OCI-LY3 (cell line): ENCODE results near the gene HOXD13.

Source experiments
- H2AFZ ChIP-seq: fragments of 200-600, 300-600 bp; shearing (Covaris generic); 2 replicates; pipeline ENCODE4 v1.6.0; 2014; ENCODE audit warnings: antibody characterized with exemption, low read depth, low read length
- H3K27ac ChIP-seq: fragments of 200-600, 300-600 bp; sonication (generic); 2 replicates; pipeline ENCODE4 v1.5.1; 2014; ENCODE audit warnings: mild to moderate bottlenecking, low read length, moderate library complexity, mixed read lengths
- H3K27me3 ChIP-seq: fragments of 200-600, 300-600 bp; sonication (generic); 2 replicates; pipeline ENCODE4 v1.6.1; 2014; ENCODE audit warnings: low read depth, low read length, mixed read lengths
- H3K36me3 ChIP-seq: fragments of 200-600, 300-600 bp; sonication (generic); replicated peaks from 2 replicates; pipeline ENCODE3; 2014; ENCODE audit warnings: low read depth, low read length, mixed read lengths
- H3K4me1 ChIP-seq: fragments of 300-600, 200-600 bp; sonication (generic); 2 replicates; pipeline ENCODE4 v1.6.1; 2014; ENCODE audit warnings: low read length, mixed read lengths
- H3K4me2 ChIP-seq: fragments of 200-600, 300-600 bp; sonication (generic); 2 replicates; pipeline ENCODE4 v1.6.1; 2014; ENCODE audit warnings: low read length, mixed read lengths
- H3K4me3 ChIP-seq: fragments of 300-600, 200-600 bp; sonication (generic); 2 replicates; pipeline ENCODE4 v1.5.1; 2014; ENCODE audit warnings: antibody characterized with exemption, mild to moderate bottlenecking, low read length, moderate library complexity
- H3K79me2 ChIP-seq: fragments of 300-600, 200-600 bp; shearing (Covaris generic); 2 replicates; pipeline ENCODE4 v1.6.1; 2014; ENCODE audit warnings: mild to moderate bottlenecking, low read length, mixed read lengths
- H3K9ac ChIP-seq: fragments of 300-600, 200-600 bp; shearing (Covaris generic); 2 replicates; pipeline ENCODE4 v1.6.0; 2014; ENCODE audit warnings: mild to moderate bottlenecking, low read length, moderate library complexity
- H3K9me3 ChIP-seq: fragments of 200-600, 300-600 bp; shearing (Covaris generic); 2 replicates; pipeline ENCODE4 v1.6.1; 2014; ENCODE audit warnings: low read length, mixed read lengths; ENCODE audit not compliant: insufficient read depth
- H4K20me1 ChIP-seq: fragments of 200-600, 300-600 bp; sonication (generic); 2 replicates; pipeline ENCODE4 v1.6.1; 2016; ENCODE audit warnings: low read length, mixed read lengths; ENCODE audit not compliant: insufficient read depth
- CTCF ChIP-seq: fragments of 200-600, 300-600 bp; sonication (generic); IDR thresholded peaks from 2 replicates; pipeline ENCODE4 v1.5.1; 2014; ENCODE audit warnings: antibody characterized with exemption, low read length, low read depth
- EZH2phosphoT487 ChIP-seq: fragments of 200-600 bp; shearing (Covaris generic); IDR thresholded peaks from 2 replicates; pipeline ENCODE4 v1.6.1; 2018; ENCODE audit warnings: antibody characterized with exemption, mixed run types, low read depth

Gene HOXD13

GRCh38 chr2:176081837-176082524, 10.5 kb upstream of the HOXD13 start:
- Histone ChIP-seq H4K20me1 (no peaks in the 10 kb centered on the region), H3K9me3 (no peaks in the 10 kb centered on the region), H3K79me2 (no peaks in the 10 kb centered on the region), H3K4me1 (no peaks in the 10 kb centered on the region), H3K9ac (no peak overlapping the region), H3K4me3 (no peak overlapping the region), H3K27ac (no peak overlapping the region), H3K27me3 (no peaks in the 10 kb centered on the region), H2AFZ (no peak overlapping the region), H3K4me2 (no peak overlapping the region), H3K36me3 (no peaks in the 10 kb centered on the region)
- no peak for TF ChIP-seq EZH2phosphoT487
- TF ChIP-seq CTCF, result no peak

GRCh38 chr2:176082525-176082823, 10.0 kb upstream of the HOXD13 start:
- H3K79me2 ChIP-seq, result no peaks in the 10 kb centered on the region
- H3K9me3 ChIP-seq, result no peaks in the 10 kb centered on the region
- H2AFZ ChIP-seq, result no peak overlapping the region
- H3K36me3 ChIP-seq, result no peaks in the 10 kb centered on the region
- H3K4me3 ChIP-seq, result no peak overlapping the region
- H3K4me2 ChIP-seq, result no peak overlapping the region
- no peaks in the 10 kb centered on the region for H4K20me1 ChIP-seq
- no peaks in the 10 kb centered on the region for H3K27me3 ChIP-seq
- no peak overlapping the region for H3K27ac ChIP-seq
- no peak for TF ChIP-seq CTCF
- TF ChIP-seq EZH2phosphoT487, result no peak
- no peaks in the 10 kb centered on the region for H3K4me1 ChIP-seq
- H3K9ac ChIP-seq, result no peak overlapping the region

- Histone ChIP-seq H3K4me2 (no peak overlapping the region), H4K20me1 (no peaks in the 10 kb centered on the region), H3K27me3 (no peaks in the 10 kb centered on the region), H3K9ac (no peak overlapping the region), H3K79me2 (no peaks in the 10 kb centered on the region), H2AFZ (no peak overlapping the region), H3K9me3 (no peaks in the 10 kb centered on the region), H3K4me3 (no peak overlapping the region), H3K27ac (no peak overlapping the region), H3K4me1 (no peaks in the 10 kb centered on the region), H3K36me3 (no peaks in the 10 kb centered on the region)
- TF ChIP-seq EZH2phosphoT487, result no peak
Measured at GRCh38 chr2:176082824-176083751, 9.4 kb upstream of the HOXD13 start.

- no peaks in the 10 kb centered on the region; the same call in 1 of the 2 replicates for H3K27me3 ChIP-seq
- H3K9ac ChIP-seq, result no peak within 1 kb of the TSS
Measured at GRCh38 chr2:176083796-176084261, 8.7 kb upstream of the HOXD13 start, which contains the start of gene EVX2. Gene EVX2, minus strand, starts transcription at chr2:176083962. Its CDS starts 186 bp downstream, at chr2:176083776.

More at GRCh38 chr2:176083796-176084261, 8.7 kb upstream of the HOXD13 start, which contains the start of gene EVX2:
- Histone ChIP-seq H3K36me3 (no peaks in the 10 kb centered on the region), H3K4me2 (no peak within 1 kb of the TSS), H2AFZ (no peak within 1 kb of the TSS), H3K79me2 (no peaks in the 10 kb centered on the region), H3K27ac (no peak within 1 kb of the TSS), H4K20me1 (no peaks in the 10 kb centered on the region), H3K4me1 (no peaks in the 10 kb centered on the region), H3K9me3 (no peaks in the 10 kb centered on the region), H3K4me3 (no peak within 1 kb of the TSS)
- TF ChIP-seq CTCF (no peak), EZH2phosphoT487 (no peak)
